Effector memory CD4-positive, alpha-beta T cell (primary cell): ENCODE results near the gene LTBP1.

Experiments
- DNase-seq, 3 donors: peaks; one replicate each; pipeline ENCODE4 v3.0.0-alpha.2; 2020
- H3K27ac ChIP-seq: 2 replicates; pipeline ENCODE4 v1.7.0; 2013; ENCODE audit warnings: mild to moderate bottlenecking, low read length, moderate library complexity; ENCODE audit not compliant: insufficient read depth, poor library complexity, severe bottlenecking
- H3K27me3 ChIP-seq: replicated peaks from 2 replicates; pipeline ENCODE4 v1.7.0; 2013; ENCODE audit warnings: mild to moderate bottlenecking, low read length; ENCODE audit not compliant: insufficient read depth, control insufficient read depth, poor library complexity, severe bottlenecking
- H3K36me3 ChIP-seq: 2 replicates; pipeline ENCODE4 v1.7.0; 2013; ENCODE audit warnings: mild to moderate bottlenecking, low read length, moderate library complexity; ENCODE audit not compliant: control insufficient read depth, insufficient read depth
- H3K4me1 ChIP-seq: 2 replicates; pipeline ENCODE4 v1.7.0; 2013; ENCODE audit warnings: low read length, mild to moderate bottlenecking; ENCODE audit not compliant: control insufficient read depth, insufficient read depth, poor library complexity, severe bottlenecking
- H3K4me3 ChIP-seq: 2 replicates; pipeline ENCODE4 v1.7.0; 2013; ENCODE audit warnings: low read length, low read depth, mild to moderate bottlenecking; ENCODE audit not compliant: insufficient read depth, poor library complexity, severe bottlenecking
- H3K9me3 ChIP-seq: 2 replicates; pipeline ENCODE4 v1.7.0; 2013; ENCODE audit warnings: mild to moderate bottlenecking, low read length, moderate library complexity; ENCODE audit not compliant: control insufficient read depth

The LTBP1 gene

DNA sequence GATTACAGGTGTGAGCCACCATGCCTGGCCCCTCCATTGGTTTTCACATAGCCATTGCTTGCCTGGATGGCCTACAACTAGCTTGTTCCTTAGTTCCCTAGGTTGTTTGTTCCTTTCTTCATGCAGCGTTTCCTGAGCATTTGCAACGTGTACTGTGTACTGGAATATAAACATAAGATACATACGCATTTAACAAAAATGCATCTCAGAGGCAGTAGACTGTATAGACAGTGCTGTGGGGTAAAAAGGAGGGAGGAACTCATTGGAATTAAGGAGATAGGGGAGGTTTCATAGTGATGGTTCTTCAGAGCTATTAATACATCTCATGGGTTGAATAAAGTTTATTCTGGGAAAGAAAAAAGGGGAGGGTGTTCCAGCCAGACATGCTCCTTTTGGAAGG, 269.2 kb downstream of the LTBP1 start:
- Histone ChIP-seq H3K4me3 (no peak overlapping the region), H3K4me1 (no peaks in the 10 kb centered on the region), H3K9me3 (no peaks in the 10 kb centered on the region), H3K36me3 (no peaks in the 10 kb centered on the region), H3K27me3 (no peaks in the 10 kb centered on the region), H3K27ac (no peak overlapping the region)
- no peak for DNase-seq

DNA sequence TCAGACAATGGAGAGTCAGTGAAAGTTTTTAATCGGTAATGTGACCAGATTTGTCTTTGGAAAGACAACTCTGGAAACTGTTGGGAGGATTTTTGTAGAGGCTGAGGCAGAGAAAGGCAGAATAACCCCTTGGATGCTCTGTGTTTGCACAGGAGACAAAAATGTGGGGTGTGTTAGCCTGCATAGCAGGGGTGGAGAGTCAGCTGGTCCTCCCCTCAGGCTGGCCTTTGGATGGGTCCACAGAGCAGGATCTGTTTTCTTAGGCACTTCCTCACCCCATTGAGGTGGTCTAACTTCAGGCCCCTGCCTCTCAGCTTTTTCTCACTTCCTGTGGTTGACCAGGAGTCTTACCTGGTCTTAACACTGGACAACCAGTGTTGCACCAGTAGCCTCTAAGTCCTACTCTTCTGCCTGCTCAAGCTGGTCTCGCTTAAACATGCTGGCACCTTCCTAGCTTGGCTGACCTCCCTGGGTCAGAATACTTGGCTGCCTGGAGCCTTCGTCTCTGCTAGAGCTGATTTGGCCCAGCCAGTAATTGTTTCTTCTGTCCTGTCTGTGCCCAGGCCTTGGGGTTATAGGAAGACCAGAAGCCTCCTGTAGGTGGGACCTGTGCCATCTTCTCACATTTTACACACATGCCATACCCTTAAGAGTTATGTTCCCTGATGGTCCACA, 269.9 kb downstream of the LTBP1 start:
- Histone ChIP-seq H3K36me3 (no peaks in the 10 kb centered on the region), H3K27me3 (no peaks in the 10 kb centered on the region), H3K27ac (no peak overlapping the region), H3K4me3 (no peak overlapping the region), H3K9me3 (no peaks in the 10 kb centered on the region), H3K4me1 (no peaks in the 10 kb centered on the region)
- DNase-seq = no peak

DNA sequence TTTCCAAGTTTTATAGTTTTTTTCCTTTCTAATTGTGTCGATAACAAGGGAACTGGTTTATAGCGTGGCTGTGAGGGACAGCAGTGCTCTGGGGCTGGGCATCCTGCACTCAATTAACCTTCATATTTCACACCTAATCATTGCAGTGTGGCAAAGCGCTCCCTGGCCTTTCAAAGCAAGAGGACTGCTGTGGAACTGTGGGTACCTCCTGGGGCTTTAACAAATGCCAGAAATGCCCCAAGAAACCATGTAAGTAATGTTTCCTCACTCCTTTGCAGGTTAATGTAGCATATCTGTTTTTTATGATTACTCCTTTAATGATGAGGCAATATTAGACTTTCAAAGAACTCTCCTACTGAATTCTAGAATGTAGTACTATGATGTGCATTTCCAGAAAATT, 270.7 kb downstream of the LTBP1 start:
- Histone ChIP-seq H3K27me3 (no peaks in the 10 kb centered on the region), H3K9me3 (no peaks in the 10 kb centered on the region), H3K36me3 (no peaks in the 10 kb centered on the region), H3K27ac (no peak overlapping the region), H3K4me1 (no peaks in the 10 kb centered on the region), H3K4me3 (no peak overlapping the region)
- no peak for DNase-seq

DNA sequence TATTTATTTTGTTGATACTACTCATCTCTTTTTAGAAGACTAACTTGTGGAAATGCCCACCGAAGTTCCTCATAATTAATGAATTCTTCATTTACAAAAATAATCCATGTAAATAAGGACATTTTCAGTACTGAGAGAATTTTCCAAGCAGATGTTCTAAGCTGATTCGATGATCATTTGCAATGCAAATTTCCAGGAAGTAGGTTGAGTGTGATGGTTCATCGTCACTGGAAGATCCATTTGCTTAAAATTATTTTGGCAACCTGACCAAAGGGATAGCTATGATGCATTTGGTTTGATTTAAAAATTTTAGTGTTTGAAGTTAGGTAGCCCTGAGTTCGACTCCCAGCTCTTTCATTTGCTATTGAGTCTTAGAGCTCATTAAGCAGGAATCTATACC, 272.4 kb downstream of the LTBP1 start:
- H3K36me3 ChIP-seq = no peaks in the 10 kb centered on the region
- no peak overlapping the region for H3K27ac ChIP-seq
- no peaks in the 10 kb centered on the region for H3K27me3 ChIP-seq
- no peak for DNase-seq
- H3K4me3 ChIP-seq = no peak overlapping the region
- no peaks in the 10 kb centered on the region for H3K9me3 ChIP-seq
- no peaks in the 10 kb centered on the region for H3K4me1 ChIP-seq

DNA sequence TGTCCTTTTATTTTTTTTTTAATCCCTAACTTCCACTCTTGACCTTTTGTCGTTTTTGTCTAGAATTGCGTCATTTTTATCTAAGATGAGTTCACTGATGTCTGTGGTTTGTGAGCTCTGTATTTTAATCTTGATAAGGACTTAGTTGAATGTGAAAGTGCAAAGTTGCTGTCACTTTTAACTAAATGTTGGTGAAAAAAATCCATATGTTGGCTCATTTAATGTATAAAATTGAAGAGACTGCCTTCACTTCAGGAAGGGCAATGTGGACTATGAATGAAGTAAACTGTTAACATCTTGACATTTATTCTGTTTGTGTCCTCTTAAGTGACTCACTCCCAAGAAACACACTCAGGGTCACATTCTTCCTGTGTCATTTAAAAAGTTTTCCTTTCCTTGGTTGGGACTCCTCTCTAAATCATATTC, 273.1 kb downstream of the LTBP1 start:
- Histone ChIP-seq H3K27ac (no peak overlapping the region), H3K4me3 (no peak overlapping the region), H3K36me3 (no peaks in the 10 kb centered on the region), H3K27me3 (no peaks in the 10 kb centered on the region), H3K4me1 (no peaks in the 10 kb centered on the region), H3K9me3 (no peaks in the 10 kb centered on the region)
- no peak for DNase-seq

DNA sequence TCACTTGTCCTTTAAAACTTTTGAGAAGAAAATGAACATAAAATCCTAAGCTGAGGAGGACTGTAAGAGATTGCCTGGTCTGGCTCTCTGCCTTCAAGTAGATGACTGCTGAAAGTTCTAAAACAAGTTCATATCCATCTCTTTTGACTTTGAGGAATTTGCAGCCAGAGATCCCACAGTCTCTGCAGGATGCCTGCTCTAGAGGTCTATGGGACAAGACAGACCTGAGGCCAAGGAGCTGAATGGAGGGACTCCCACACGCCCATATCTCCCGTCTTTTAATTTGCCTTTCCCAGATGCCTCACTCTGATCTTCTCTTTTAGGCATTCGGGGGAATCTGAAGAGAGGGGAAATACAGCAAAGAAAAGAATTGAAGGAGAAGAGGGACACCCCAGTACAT, 273.8 kb downstream of the LTBP1 start:
- Histone ChIP-seq H3K4me3 (no peak overlapping the region), H3K27ac (no peak overlapping the region), H3K9me3 (no peaks in the 10 kb centered on the region), H3K4me1 (no peaks in the 10 kb centered on the region), H3K27me3 (no peaks in the 10 kb centered on the region), H3K36me3 (no peaks in the 10 kb centered on the region)
- DNase-seq = no peak

GRCh38 chr2:33221046-33221784, 274.5 kb downstream of the LTBP1 start:
- H3K4me3 ChIP-seq = no peak overlapping the region
- no peak for DNase-seq
- H3K9me3 ChIP-seq = no peaks in the 10 kb centered on the region
- H3K27ac ChIP-seq = no peak overlapping the region
- H3K4me1 ChIP-seq = no peaks in the 10 kb centered on the region
- H3K36me3 ChIP-seq = no peaks in the 10 kb centered on the region
- H3K27me3 ChIP-seq = no peaks in the 10 kb centered on the region

- DNase-seq = no peak
- Histone ChIP-seq H3K9me3 (no peaks in the 10 kb centered on the region), H3K4me1 (no peaks in the 10 kb centered on the region), H3K4me3 (no peak overlapping the region), H3K27me3 (no peaks in the 10 kb centered on the region), H3K36me3 (no peaks in the 10 kb centered on the region), H3K27ac (no peak overlapping the region)
Observed at GRCh38 chr2:33222309-33222708, 275.6 kb downstream of the LTBP1 start.

DNA sequence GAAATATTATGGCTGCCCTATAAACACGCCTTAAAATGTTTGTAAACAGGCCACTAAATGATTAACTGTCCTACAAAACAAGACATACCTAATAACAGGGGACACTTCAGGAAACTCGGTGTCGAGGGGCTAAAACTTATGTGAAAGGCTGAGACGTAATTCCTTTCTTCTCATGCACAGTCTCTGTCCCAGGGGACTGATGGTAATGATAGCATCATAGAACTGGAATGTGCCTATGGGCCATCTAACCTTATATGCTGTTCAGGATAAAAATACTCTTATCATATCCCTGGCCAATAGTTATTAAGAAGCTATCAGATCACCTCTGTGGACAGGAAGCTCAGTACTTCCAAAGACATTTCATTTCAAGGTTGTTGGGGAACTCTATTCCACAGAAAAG, 277.1 kb downstream of the LTBP1 start:
- H3K27me3 ChIP-seq = no peaks in the 10 kb centered on the region
- no peak overlapping the region for H3K27ac ChIP-seq
- no peaks in the 10 kb centered on the region for H3K4me1 ChIP-seq
- no peak for DNase-seq
- H3K9me3 ChIP-seq = no peaks in the 10 kb centered on the region
- no peaks in the 10 kb centered on the region for H3K36me3 ChIP-seq
- no peak overlapping the region for H3K4me3 ChIP-seq

- H3K36me3 ChIP-seq = no peaks in the 10 kb centered on the region
Observed at GRCh38 chr2:33225350-33225749, 278.6 kb downstream of the LTBP1 start.

More at GRCh38 chr2:33225350-33225749, 278.6 kb downstream of the LTBP1 start:
- Histone ChIP-seq H3K4me3 (no peak overlapping the region), H3K27ac (no peak overlapping the region), H3K27me3 (no peaks in the 10 kb centered on the region), H3K4me1 (no peaks in the 10 kb centered on the region), H3K9me3 (no peaks in the 10 kb centered on the region)
- no peak for DNase-seq
